ENCODE data around the gene MCAM.

MCAM gene

DNA sequence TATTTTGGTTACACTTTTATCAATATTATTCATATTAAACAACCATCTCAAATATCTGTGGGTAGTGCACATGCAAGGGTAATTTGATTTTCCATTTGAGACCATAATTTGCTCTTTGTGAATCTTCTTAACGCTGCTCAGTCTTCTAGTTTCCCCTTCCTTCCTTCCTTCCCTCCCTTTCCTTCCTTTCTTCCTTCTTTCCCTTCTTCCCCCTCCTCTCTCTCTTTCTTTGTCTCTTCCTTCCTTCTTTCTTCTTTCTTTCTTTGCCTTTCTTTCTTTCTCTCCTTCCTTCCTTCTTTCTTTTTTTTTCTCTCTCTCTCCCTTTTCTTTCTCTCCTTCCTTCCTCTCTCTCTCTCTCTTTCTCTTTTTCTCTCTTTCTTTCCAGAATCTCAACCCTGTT lies 13.3 kb upstream of the MCAM start:
- DNase-seq (ENCODE audit: low read depth): no peak

DNA sequence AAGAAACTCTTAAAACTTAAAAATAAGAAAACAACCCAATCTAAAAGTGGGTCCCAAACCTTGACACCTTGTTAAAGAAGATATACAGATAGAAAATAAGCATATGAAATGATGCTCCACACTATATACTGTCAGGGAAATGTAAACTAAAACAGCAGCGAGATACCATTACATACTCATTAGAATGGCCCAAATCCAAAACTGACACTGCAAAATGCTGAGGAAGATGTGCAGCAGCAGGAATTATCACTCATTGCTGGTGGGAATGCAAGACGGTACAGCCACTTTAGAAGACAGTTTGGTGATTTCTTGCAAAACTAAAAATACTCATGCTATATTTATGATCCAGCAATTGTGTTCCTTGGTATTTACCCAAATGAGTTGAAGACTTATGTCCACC lies 12.4 kb upstream of the MCAM start:
- no peak for DNase-seq (ENCODE audit: low read depth)

DNA sequence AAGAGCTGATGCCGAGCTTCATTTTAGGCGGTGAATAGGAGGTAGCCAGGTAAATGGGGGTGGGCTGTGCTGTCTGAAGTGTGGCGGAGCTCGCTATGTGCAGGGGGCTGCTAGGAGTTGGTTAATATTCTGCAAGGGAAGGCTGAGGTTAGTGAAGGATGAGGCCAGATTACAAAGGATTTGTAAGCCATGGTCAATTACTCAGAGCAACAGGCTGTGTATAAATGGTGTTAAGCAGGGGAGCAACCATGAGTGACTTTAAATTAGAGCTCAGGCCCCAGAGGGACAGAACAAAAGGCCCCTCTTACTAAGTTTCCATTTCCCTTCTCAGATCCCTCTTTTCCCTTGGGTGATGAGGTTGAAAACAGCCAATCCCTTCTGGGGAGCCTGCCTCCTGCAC lies 7.3 kb upstream of the MCAM start:
- no peak for DNase-seq (ENCODE audit: low read depth)

DNA sequence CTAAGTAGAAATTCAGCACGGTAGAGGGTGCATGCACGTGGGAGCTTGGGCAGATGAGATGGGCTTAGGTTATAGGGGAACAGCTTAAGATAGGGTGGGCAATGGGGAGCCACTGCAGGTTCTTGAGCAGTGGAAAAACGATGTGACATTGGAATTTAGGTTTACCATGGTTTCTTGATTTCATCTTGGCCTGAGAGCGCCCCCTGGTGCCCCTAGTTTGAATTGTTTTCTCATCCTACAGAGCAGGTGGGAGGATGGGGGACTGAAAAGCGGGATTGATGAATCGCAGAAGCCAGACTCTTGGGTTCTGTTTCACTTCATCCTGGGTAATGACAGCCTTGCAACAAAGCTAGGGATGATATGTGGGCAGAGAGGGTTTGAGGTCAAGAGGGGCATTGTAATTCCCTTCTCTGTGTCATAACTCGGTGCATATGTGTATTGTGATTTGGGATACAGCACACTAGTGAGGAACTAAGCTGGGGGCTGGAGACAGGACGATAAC lies 6.7 kb upstream of the MCAM start:
- DNase-seq (ENCODE audit: low read depth): peak; percentile 70

DNA sequence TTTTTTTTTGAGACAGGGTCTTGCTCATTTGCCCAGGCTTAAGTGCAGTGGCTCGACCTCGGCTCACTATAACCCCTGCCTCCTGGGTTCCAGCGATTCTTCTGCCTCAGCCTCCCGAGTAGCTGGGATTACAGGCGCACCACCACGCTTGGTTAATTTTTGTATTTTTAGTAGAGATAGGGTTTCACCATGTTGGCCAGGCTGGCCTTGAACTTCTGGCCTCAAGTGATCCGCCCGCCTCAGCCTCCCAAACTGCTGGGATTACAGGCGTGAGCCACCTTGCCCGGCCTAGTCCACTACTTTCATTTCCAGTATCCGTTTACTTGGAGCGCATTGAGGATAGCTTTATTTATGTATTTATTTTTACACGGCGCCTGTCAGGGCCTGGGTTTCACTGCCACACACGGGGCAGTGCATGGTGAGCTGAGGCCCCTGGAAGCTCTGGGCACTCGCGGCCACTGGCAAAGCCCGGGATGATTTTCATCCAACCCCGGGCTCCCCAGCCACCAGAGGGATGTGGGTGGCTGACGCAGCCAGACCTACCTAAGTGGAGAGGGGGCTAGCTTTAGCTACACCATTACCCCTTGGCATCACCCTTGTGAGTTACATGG lies 6.1 kb upstream of the MCAM start:
- DNase-seq (ENCODE audit: low read depth): no peak

DNA sequence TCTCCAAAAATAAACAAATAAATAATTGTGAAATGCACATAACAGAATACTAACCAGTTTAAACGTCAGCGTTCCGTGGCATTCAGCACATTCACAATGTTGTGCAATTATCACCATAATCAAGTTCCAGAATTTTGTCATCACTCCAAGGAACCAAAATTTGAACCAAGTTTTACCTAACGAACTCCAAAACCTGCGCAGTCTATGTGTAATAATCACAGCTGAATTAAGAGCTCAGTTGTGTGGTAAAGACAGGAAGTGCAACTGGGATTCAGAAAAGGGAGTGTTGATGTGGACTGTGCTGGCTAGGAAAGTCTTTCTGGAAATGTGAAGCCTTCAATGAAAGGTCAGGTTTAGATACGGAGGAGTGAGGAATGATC lies 5.4 kb upstream of the MCAM start:
- no peak for DNase-seq (ENCODE audit: low read depth)

DNA sequence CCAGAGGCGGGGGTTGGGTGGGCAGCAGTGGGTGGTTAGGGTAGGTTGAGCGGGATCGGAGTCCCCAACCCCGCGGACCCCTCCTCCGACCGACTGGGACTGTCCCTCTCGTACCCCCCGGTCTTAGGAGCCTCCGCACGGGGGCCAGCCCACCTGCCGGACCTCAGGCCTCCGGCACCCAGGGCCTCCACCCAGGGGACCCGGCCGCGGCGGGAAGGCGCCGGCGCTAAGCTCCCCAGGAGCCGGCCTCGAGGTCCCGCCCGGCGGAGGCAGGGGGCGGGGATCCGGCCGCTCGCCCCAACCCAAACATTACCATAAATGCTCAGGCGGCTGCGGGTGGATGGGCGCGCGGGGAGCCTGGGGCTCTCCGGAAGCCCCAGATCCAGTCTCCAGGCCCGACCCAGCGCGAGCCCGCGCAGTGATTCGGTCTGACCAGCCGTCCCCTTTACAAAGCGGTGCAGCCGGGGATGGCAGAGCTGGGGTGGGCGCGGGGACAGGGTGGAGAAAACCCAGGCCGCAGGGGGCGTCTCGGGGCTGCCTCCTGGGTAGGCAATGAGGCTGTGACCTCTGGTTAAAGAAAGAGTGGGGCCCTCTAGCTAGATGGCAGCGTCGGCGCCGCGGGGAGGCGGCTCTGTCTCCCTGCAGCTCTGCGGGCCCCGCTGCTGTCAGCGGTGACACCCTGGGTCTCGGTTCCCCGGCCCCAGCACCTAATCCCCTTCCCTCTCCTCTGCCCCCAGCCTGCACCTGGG lies 4.0 kb upstream of the MCAM start:
- DNase-seq (ENCODE audit: low read depth): no peak

DNA sequence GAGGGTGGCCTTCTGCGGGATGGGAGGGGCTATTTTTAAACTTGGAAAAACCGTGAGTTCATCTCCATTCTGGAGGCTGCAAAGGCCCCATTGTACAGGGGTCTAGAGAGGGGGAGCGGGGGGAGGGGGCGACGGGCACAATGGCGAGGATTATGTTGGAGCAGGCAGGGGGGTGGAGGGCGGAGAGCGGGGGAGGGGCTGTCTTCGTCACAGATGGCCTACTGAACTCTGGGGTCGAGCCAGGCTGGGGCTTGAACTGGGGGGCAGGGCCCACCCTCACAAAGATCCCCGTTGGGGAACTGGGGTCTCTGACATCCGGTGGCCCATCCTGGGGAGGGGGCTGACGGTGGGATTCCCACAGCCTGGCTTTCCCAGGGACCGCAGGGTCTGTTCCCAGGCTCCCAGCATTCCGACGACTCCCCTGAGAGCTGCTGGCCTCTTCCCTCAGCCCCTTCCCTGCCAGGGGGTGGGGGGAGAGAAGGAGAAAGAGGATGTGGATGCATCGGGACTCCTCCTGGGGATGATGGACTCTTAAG lies 3.4 kb upstream of the MCAM start:
- no peak for DNase-seq (ENCODE audit: low read depth)

DNA sequence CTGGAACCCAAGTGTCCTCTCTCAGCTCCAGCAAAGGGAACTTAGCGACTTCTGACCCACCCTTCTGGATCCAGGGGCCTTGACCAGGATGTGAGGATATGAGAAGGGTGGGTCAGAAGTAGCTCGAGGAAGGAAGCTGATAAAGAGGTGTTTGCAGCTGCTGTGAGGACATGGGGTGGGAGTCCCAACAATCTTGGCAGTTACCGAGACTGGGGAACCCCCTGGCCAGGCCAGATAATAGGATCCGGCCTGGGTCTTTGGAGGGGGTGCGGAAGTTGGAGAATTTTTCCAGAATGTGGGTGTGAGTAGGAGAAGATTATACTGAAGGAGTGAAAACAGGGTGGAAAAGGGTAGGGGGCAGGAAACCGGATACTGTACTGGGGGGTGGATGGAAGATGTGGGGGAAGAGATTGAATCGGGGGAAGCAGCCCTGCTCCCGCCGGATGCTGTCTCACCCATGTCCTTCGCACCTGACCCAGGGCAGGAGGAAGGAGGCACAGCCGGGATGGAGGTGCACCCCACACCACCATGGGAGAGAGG lies 2.8 kb upstream of the MCAM start:
- no peak for DNase-seq (ENCODE audit: low read depth)

DNA sequence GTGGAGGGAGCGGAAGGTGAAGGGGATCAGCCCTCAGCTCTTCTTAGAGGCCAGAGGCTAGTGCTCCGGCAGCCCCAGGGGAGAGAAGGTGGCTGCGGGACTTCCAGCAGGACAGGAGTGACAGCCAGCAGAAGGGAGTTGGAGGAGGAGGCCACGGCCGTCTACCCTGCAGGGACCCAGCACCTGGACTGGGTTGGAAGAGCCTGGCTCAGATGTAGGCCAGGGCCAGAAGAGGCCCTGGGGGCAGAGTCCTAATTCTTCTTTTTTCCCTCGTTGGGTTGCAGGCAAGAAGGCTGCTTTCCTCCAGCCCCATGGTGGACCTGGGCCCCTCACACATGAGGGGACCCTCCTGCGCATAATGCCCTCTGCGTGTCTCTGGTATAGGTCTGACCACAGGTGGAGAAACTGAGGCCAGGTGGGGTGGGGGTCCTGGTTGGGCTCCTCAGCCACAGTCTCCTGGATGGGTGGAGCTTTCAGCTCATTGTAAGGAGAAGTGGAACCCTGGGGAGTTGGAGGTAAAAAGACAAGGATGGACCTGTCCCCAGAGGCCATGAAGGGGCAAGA lies 2.3 kb upstream of the MCAM start:
- DNase-seq (ENCODE audit: low read depth): no peak

DNA sequence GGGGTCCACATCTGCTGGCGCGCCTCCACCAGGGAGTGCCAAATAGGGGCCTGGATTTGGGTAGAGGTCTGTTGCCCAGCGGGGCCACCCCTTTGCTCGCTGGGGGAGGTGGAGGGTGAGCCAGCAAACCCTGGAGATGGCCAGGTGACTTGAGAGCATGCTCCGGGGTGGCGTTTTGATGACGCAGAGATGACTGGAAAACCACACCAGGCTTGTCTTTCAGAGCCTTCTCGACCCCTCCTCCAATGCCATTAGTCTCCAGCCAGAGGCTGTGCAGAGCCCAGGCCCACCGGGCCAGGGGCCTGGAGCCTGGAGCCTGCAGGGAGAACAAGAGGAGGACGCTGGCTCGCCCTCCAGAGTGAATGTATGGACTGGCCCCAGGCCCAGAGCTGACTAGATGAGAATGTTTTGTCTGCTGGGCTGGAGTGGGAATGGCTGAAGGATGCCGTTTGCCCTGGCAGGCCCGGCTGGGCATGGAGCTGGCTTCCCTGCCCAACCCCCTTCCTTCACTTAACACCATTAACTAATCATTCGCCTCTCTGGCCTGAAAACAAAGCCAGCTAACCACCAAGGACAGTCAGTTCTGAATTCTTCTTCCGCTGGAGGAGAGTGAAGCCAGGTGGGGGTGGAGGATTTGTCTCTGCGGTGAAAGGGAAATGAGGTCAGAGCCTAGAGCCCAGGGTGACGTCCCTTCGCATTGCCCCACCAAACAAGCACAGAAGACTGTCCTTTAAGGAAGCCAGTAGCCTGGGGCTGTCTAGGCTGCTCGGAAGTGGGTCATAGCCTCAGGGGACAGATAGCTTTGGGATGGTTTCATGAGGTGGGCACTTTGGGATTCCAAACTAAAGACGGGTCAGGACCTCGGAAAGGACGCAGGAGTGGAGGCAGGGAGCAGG lies 1.6 kb upstream of the MCAM start:
- no peak for DNase-seq (ENCODE audit: low read depth)

DNA sequence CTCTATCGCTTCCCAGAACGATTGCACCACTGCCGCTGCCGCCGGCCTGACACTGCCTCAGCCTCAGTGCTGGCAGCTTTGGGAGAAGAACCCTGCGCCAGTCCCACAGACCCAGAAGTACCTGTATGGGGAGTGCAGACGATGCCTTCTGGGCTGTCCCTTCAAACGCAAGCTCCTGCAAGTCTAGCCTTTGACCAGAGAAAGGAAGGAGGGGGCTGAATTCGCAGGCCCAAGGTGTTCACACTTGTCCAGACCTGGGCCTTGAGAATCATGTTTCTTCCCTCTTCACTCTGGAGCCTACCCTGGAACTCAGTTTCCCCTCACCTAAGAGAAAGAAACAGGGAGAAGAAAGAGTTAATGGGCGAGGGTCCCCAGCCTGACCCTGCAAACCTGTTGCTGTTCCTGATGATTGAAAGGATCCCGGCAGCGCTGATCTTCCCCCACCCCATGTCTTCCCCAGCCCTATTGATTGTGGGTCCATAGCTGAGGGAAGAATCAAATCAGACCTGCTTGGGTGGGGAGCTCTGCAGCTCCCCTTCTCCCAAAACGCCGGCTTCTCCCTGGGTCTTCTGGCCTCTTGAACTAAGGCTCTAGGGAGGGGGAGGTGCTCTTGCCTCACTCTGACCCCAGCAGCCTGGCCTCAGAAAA lies 786 bp upstream of the MCAM start:
- DNase-seq (ENCODE audit: low read depth): no peak

DNA sequence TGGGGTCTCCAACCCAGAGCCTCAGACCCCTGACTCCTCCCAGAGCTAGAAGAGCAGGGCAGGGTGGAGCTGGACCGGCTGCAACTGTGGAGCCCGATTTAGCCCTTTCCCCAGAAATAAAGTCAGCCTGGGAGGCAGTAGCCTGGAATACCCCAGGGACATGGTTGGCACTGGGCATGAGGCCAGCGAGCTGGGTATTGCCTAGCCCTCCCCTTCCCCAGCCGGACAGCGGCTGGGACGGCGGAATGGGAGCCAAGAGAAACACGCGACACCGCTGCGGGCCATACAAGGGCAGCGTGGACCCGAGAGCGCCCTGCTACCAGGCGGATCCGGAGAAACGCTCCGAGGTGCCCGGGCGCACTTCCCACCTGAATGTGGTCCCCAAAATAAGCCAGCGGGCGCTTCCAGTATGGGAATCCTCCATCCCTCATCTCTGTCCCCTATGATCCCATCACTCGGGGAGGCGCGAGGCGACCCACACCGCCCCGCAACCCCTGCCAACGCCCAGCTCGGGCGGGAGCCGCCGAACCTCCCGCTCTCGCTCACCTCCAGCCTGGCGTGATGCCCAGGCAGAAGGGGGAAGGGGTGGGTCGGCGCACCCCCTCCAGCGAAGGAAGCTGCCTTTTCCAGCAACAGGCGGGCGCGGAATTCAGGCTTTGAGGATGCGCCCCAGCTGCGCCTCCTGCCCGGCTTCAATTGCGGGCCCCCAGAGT lies 758 bp downstream of the MCAM start:
- no peak for DNase-seq (ENCODE audit: low read depth)

DNA sequence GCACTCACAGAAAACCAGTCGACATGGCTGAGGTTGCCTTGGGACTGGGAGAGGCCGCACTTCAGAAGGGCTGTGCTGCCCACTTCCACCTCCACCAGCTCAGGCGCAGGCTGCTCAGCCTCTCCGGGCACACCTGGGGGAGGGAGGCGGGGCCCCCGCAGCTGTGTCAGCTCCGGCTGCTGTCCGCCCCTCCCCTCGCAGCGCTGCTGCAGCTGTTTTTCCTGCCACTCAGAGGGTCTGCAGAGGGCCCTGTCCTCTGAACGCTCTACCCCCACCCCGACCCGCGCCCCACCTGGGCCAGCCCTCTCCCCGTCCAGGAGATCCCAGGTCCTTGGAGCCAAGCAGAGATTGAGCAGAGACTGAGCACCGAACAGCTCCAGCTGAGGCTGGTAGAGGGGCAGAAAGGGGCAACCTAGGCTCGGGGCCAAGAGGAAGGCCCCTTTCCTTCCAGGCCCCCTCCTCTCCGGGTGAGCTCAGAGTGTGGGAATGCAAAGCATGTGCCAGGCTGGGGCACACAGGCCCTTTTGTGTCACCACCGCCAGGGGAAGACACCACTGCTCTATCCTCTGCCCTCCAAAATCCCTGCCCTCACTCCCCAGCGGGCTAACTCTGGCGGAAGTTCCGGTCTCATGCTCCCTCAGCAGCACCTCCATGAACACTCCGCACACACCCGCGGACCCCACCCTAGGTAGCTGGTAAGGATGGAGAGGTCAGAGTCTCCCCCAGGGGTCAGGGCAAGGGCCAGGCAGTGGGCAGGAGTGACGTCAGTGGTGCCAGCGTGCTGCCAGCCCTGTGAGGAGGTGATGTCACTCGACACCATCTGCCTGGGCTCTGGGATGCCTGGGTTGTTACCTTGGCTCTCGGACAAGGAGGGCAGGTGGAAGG lies 1.6 kb downstream of the MCAM start:
- no peak for DNase-seq (ENCODE audit: low read depth)

DNA sequence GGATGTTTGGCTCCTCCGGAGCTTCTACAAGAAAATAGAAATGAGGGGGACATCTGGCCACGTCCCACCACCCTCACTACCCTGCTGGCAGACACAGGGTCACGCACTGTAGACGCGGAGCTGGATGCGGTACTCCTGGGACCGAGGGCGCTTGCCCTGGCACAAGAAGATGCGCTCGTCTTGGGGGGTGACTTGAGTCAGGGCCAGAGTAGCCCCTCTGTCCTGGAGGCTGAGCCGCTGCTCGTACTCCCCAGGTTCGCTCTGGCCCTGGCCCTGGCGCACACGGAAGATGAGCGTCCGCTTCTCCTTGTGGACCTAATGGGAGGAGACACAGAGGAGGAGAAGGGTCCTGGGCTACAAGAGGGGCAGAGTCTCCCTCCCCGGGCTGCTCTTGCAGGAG lies 2.2 kb downstream of the MCAM start:
- no peak for DNase-seq (ENCODE audit: low read depth)

DNA sequence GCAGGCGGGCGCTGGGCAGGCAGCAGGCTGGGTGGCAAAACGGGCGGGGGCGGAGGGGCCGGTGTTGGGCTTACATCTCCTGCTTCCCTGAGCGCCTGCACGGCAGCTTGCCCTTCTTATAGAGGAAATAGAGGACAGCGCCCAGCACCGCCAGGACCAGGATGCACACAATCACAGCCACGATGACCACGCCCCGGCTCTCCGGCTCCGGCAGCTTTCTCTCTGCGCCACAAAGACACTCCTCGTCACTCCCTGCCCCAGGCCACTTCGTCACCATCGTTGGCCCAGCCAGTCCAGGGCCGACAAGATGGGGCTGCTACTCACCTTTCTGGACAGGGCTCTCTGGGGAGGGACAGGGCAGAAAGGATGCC lies 6.3 kb downstream of the MCAM start:
- no peak for DNase-seq (ENCODE audit: low read depth)

DNA sequence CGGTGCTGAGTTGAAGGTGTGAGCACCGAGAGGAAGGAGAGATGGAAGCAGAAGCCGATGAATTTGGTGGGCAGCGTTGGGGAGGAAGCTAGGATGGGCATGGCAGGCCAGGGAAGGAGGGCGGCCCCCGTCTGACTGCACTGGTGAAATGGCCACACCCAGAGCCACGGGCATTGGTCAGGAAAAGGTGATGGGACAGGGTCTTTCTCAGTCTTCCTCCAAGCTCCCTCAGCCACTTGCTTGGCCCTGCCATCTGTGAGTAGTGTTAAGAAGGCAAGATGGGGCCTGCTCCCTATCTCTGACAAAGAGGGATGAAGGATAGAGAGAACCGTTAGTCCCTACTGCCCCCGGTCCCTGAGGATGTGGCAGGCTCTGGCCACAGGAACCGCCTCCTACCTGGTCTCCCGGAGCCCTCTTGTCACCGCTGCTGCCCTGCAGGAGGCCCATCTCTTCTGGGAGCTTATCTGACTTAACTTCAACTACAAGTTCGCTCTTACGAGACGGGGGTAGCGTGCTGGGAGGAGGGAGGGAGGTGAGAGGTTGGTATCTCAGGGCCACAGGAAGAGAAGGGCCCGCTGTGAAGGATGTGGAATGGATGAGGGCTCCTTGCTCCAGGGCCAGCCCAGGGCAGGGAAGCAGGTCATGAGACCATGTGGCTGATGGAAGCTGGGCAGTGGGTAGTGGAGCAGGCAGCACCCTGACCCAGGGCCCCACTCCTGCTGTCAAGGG lies 6.8 kb downstream of the MCAM start:
- DNase-seq (ENCODE audit: low read depth): no peak

DNA sequence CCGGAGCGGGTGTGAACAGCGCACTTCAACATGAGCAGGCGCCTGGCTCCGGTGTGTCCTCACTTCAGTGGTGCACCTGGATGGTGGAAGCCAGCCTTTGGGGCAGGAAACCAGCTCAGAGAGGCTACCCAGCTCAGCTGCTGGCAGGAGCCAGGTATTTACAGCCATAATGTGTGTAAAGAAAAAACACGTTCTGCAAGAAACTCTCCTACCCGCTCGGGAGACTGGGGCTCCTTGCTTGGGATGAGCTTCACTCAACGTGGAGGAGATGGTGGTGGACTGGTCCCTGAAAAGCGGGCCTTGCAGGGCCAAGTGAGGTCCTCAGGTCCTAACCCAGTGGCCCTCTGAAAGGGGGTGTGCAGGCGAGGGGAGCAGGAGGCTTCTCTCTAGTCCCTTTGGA lies 7.5 kb downstream of the MCAM start:
- DNase-seq (ENCODE audit: low read depth): no peak

DNA sequence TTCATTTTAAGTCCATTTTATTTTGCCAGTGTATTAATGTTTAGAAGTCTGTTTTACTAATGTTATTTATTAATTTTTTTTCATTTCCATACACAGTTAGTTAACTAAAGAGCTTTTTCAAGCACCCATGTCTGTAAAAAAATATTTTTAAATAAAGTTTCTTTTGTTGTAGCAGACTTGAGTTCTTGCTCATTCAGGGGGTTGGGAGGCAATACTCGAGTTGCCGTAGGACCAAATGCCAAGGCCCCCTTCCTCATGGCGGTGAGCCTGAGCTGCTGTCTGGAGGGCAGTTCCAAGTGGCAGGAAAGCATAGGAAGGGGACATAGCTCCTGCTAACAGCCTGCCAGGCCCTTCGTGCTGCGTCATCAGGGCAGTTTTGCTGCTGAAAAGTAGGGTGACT lies 9.0 kb downstream of the MCAM start:
- DNase-seq (ENCODE audit: low read depth): no peak
